Neural cell (in vitro differentiated cells): ENCODE results near the gene NDUFS7.

ENCODE experiments used
- CTCF ChIP-seq: fragments of 450-650 bp; IDR thresholded peaks from 2 replicates; pipeline ENCODE4 v1.5.1; 2014; ENCODE audit warnings: antibody characterized with exemption, mild to moderate bottlenecking, moderate library complexity; ENCODE audit not compliant: poor library complexity, severe bottlenecking
- EP300 ChIP-seq: fragments of 450-650 bp; conservative IDR thresholded peaks from 2 replicates; pipeline ENCODE4 v1.6.1; 2014; ENCODE audit warnings: antibody characterized with exemption, mild to moderate bottlenecking, moderate library complexity; ENCODE audit not compliant: poor library complexity, severe bottlenecking
- EZH2 ChIP-seq: fragments of 200-600, 300-800 bp; shearing (Covaris generic), sonication (generic); IDR thresholded peaks from 2 replicates; pipeline ENCODE4 v1.6.1; 2014; ENCODE audit warnings: antibody characterized with exemption, low read length, borderline replicate concordance, mild to moderate bottlenecking; ENCODE audit not compliant: insufficient read depth, poor library complexity, severe bottlenecking
- POLR2AphosphoS5 ChIP-seq: IDR thresholded peaks from 2 replicates; pipeline ENCODE4 v1.6.1; 2012
- RAD21 ChIP-seq: fragments of 450-650 bp; conservative IDR thresholded peaks from 2 replicates; pipeline ENCODE4 v1.6.1; 2014; ENCODE audit warnings: antibody characterized with exemption, mild to moderate bottlenecking, moderate library complexity
- REST ChIP-seq: IDR thresholded peaks from 2 replicates; pipeline ENCODE4 v1.6.1; 2012; ENCODE audit warnings: borderline replicate concordance
- SMC3 ChIP-seq: fragments of 450-650 bp; conservative IDR thresholded peaks from 2 replicates; pipeline ENCODE4 v1.6.1; 2014; ENCODE audit warnings: antibody characterized with exemption, mild to moderate bottlenecking, moderate library complexity; ENCODE audit not compliant: poor library complexity
- TAF1 ChIP-seq: IDR thresholded peaks from 2 replicates; pipeline ENCODE4 v1.6.1; 2012; ENCODE audit warnings: low read depth

GRCh38 chr19:1401889-1402217, 18.1 kb downstream of the NDUFS7 start:
- TF ChIP-seq CTCF (no peak), TAF1 (no peak), POLR2AphosphoS5 (no peak), SMC3 (no peak), EZH2 (no peak), RAD21 (no peak), EP300 (no peak), REST (no peak)
